ENCODE results near the gene TP53TG3C.
"Not testable (repeated sequence)": the region's sequence is repeated elsewhere in the genome, so short reads cannot be mapped to it uniquely, and the experiment has no call there.

Gene TP53TG3C, protein sequence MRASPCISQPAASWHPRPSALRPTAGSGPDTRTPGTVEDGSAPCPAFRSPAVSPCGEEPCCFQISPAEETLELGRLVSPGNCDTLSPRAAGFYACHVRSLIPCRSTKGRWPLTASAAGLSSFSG

DNA sequence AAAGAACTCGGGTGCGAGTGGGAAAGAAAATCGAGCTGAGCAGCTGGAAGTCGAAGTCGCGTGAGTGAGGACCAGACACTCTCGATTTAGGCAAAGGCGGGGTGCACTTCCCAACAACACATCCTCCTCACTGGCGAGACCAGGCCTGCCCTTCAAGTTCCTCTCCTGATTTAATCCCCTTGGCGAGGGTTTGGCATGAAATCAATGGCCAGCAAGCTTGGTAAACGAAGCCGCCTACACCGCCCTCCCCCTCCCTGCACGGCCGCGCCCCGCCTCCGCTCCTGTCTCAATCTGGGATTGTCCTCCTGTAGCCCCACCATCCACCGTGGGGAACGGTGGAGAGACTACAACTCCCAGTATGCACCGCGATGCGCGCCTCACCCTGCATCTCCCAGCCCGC lies at the start of gene TP53TG3C:
TP53TG3C (plus strand) TSS at position 301 of the 400 bp plus-strand sequence; CDS start at position 369, 68 bp downstream.
- DNase-seq, result not testable (repeated sequence)
